Mucosa of stomach (tissue), 1 donor: ENCODE measurements around the gene PHGDH.
"Not testable (repeated sequence)": the region's sequence is repeated elsewhere in the genome, so short reads cannot be mapped to it uniquely, and the experiment has no call there.

ENCODE experiments used
- H3K27me3 ChIP-seq: one replicate; pipeline ENCODE4 v1.7.0; 2013; ENCODE audit warnings: mild to moderate bottlenecking, low read length; ENCODE audit not compliant: control insufficient read depth, insufficient read depth
- H3K36me3 ChIP-seq: one replicate; pipeline ENCODE4 v1.7.0; 2013; ENCODE audit warnings: low read length; ENCODE audit not compliant: control insufficient read depth, insufficient read depth
- H3K4me1 ChIP-seq: one replicate; pipeline ENCODE4 v1.7.0; 2013; ENCODE audit warnings: mild to moderate bottlenecking, low read length; ENCODE audit not compliant: control insufficient read depth, insufficient read depth
- H3K4me3 ChIP-seq: one replicate; pipeline ENCODE4 v1.7.0; 2013; ENCODE audit warnings: low read length
- H3K9ac ChIP-seq: one replicate; pipeline ENCODE4 v1.7.0; 2013; ENCODE audit warnings: mild to moderate bottlenecking, low read length, moderate library complexity
- H3K9me3 ChIP-seq: one replicate; pipeline ENCODE4 v1.7.0; 2013; ENCODE audit warnings: mild to moderate bottlenecking, low read length, moderate library complexity; ENCODE audit not compliant: control insufficient read depth
- donor health status: Pancreatic carcinoma.

PHGDH gene

DNA sequence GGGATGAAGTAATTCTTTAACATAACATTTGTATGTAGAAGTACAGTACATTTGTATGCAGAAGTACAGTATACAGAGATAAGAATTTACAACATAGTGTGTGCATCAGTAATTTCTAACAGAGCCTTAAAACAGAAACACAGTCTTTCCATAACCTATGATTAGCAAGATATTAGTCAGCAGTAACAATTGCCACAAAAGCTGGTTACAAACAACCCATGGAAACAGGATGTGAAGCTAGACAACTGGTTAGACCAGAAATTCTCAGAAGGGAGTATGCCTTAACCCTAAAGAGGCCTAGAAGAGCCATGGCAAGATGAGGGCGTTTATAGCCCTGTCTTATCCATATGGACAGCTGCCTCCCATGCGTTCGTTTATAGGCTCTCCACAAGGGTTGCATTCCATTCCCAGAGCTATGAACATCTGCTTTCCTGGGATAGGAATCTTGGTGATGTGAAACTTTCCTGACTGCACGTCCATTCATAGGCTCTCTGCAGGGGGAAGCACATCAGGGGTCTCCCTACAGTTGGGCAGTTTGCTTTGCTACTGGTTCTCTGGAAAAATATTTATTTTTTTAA, 74.8 kb downstream of the PHGDH start:
- not testable (repeated sequence) for H3K27me3 ChIP-seq, H3K9me3 ChIP-seq, H3K36me3 ChIP-seq, H3K9ac ChIP-seq, H3K4me3 ChIP-seq
- H3K4me1 ChIP-seq: peaks cover 51% of the 10 kb centered on the region

DNA sequence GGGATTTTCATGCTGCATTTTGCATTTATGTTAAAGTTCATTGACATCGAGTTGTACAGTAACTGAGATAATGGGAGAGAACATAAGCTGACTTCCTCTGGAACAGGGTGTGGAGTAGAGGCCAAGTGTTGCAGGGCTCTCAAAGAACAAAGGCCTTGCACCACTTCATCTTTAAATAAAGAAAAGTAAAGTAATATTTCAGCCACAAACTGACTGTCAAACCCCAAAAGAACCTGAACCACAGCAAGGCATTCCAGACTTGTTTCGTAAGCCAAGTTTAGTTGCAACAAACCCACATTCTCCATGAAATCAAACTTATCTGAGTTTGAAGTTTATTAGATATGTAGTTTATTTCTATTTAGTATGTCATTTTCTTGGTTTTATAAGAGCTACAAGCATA, 76.0 kb downstream of the PHGDH start:
- Histone ChIP-seq H3K27me3 (no peaks in the 10 kb centered on the region), H3K9me3 (no peaks in the 10 kb centered on the region), H3K9ac (no peak overlapping the region), H3K4me1 (peaks cover 45% of the 10 kb centered on the region), H3K36me3 (no peaks in the 10 kb centered on the region), H3K4me3 (no peak overlapping the region)

DNA sequence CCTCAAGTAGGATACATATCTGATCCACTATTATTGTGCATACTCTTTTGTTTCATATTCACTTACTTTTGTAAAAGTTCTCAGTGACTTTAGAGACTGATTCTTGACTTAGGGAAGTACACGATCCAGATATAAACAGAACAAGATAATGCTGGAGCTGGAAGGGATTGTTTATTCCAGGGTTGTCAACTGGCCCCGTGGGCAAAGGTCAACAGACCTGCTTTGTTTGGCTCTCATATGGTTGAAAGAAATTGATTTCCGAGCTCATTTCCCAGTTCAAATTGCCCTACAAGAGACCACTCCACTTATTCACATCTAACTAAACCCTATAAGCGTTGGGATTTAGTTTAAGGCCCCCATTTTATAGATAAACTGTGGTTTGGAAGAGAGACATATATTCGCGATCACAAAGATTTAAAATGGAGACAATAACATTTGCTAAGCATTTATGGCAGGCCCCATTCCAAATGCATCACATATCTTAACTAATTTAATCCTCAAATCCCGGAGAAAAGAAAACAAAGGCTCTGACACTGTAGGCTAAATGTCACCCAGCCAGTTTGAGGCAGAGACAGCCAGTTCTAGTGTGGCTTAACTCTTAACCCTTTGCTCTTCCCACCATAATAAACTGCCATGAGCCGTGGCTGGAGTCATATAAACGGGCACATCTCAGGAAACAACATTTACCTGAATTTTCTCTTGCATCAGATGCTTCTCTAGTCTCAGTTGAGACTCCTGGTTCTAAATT, 78.9 kb downstream of the PHGDH start:
- H3K36me3 ChIP-seq: no peaks in the 10 kb centered on the region
- peaks cover 48% of the 10 kb centered on the region for H3K4me1 ChIP-seq
- no peak overlapping the region for H3K4me3 ChIP-seq
- H3K27me3 ChIP-seq: no peaks in the 10 kb centered on the region
- no peak overlapping the region for H3K9ac ChIP-seq
- no peaks in the 10 kb centered on the region for H3K9me3 ChIP-seq

DNA sequence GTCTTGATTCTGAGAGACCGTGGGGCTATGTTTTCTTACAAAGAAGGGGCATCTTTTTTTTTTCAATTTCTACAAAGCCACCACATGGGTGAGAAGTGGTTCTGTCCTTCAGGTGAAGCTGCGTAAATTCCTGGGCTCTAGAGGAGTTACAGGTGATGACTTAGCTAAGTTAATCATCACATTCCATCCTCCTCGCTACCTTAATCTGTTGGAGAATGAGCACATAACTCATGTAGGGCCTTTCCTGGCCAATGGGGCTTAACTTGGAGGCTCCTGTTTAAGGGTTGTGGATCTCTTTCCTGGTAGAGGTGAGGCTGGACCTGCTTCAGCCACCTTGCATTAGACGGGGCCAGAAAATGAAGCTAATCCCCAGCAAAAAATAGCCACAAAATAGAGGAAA, 79.6 kb downstream of the PHGDH start:
- Histone ChIP-seq H3K9ac (no peak overlapping the region), H3K4me3 (no peak overlapping the region), H3K4me1 (peaks cover 47% of the 10 kb centered on the region)

More for the DNA sequence above, 79.6 kb downstream of the PHGDH start:
- H3K9me3 ChIP-seq: no peaks in the 10 kb centered on the region
- H3K27me3 ChIP-seq: no peaks in the 10 kb centered on the region
- no peaks in the 10 kb centered on the region for H3K36me3 ChIP-seq
